Spinal cord (tissue), 10 donors: ENCODE measurements around the gene ARMC10. TPM values are rescaled to one million over a fixed set of nuclear protein-coding genes. Genes with fewer than 3 reads are reported as not detected.
"Not testable (repeated sequence)": the region's sequence is repeated elsewhere in the genome, so short reads cannot be mapped to it uniquely, and the experiment has no call there.

Source experiments
- DNase-seq, 6 donors: peaks; one replicate each; pipeline versions ENCODE4 v3.0.0 to v3.0.0-alpha.2; 2013 to 2015; ENCODE audit warnings: low spot score in 6 of 6, low read depth in 4 of 6
- H3K27ac ChIP-seq: one replicate; pipeline ENCODE4 v1.5.1; 2013; ENCODE audit warnings: low read depth, low read length, control low read depth
- H3K27me3 ChIP-seq: one replicate; pipeline ENCODE4 v1.6.1; 2013; ENCODE audit warnings: low read length; ENCODE audit not compliant: control insufficient read depth, insufficient read depth
- H3K36me3 ChIP-seq: one replicate; pipeline ENCODE4 v1.6.1; 2013; ENCODE audit warnings: low read length; ENCODE audit not compliant: control insufficient read depth, insufficient read depth
- H3K4me1 ChIP-seq: one replicate; pipeline ENCODE4 v1.6.1; 2013; ENCODE audit warnings: low read length; ENCODE audit not compliant: control insufficient read depth, insufficient read depth
- H3K4me3 ChIP-seq: one replicate; pipeline ENCODE4 v1.5.1; 2013; ENCODE audit warnings: low read depth, low read length, control low read depth
- H3K9me3 ChIP-seq: one replicate; pipeline ENCODE4 v1.6.1; 2013; ENCODE audit warnings: low read length; ENCODE audit not compliant: control insufficient read depth, insufficient read depth
- WGBS: methylation state at CpG from one replicate; pipeline ENCODE4 v1.1.5; 2013; ENCODE audit warnings: missing lambda C conversion rate; ENCODE audit not compliant: insufficient coverage; 5-methylcytosine and 5-hydroxymethylcytosine counted together
- polyA plus RNA-seq, 2 donors: library from polyadenylated mRNA; unstranded; fragments of 120-200 nt; gene quantifications; one replicate each; pipeline ENCODE4 v1.2.1, GENCODE V29; 2013; ENCODE audit not compliant: insufficient read length in 2 of 2
- total RNA-seq, 2 donors: library from RNA; depleted of rRNA in 1 of 2; stranded (reverse); fragments of 120-200 nt in 1 of 2; fragments of >200 nt in 1 of 2; gene quantifications; one replicate each; pipeline versions ENCODE4 v1.2.3 to v1.2.4, GENCODE V29; 2013 to 2014
- donor health status: healthy.

Gene ARMC10
- total and polyA plus RNA-seq, 4 donors: 42.2 to 52.7 (median 46.1) TPM

DNA sequence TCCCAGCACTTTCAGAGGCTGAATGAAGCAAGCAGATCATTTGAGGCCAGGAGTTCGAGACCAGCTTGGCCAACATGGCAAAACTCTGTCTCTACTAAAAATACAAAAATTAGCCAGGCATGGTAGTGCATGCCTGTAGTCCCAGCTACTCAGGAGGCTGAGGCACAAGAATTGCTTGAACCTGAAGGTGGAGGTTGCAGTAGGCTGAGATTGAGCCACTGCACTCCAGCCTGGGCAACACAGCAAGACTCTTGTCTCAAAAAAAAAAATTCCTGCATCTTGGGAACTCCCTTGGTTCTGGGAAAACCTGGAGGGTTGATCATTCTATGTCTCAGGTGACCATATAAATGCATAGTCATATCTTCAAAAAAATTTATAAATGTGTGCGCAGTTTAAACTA lies 69.8 kb downstream of the ARMC10 start:
- not testable (repeated sequence) for H3K4me1 ChIP-seq, H3K9me3 ChIP-seq, DNase-seq, H3K4me3 ChIP-seq, H3K36me3 ChIP-seq, H3K27ac ChIP-seq, H3K27me3 ChIP-seq
- 100% methylated on average over 1 of the region's 2 CpGs for WGBS

DNA sequence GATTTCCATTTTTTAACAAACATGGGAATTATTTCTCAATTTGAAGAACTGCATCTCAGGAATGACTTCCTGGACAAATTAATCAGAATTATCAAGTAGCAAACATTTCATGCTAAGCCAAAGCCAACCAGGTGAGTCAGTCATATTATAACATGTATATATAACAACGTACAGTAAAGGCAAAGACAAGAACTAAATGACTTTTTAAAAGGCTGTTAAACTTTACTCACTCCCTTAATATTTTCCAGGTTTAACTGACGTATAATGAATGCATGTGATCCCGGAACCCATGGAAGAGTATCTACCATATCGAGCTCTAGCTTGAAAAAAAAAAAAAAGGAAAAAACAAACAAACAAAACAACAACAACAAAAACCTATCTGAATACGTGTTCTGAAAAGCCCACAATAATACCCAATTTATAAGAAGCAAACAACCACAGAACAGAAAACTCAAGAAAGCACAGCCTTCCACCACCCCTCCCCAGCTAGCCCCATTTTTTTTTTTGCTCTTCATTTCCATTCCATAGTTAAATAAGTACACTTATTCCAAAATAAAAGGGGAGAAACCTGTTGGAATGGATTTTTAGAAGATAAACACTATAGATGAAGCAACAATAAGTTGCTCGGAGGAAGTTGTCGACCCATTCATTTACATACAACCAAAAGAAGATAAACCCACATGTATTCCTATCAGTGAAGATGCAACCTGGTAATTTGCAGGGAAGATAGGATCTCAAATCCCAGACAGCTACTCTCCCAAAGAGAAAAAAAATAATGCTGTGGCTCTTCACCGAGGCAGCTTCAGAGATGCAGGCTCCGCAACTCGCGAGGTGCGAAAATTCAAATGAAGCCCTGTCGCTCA lies 73.4 kb downstream of the ARMC10 start:
- H3K27ac ChIP-seq: peak overlapping the region; percentile 94
- peaks cover 3% of the 10 kb centered on the region for H3K4me1 ChIP-seq
- H3K27me3 ChIP-seq: no peaks in the 10 kb centered on the region
- H3K9me3 ChIP-seq: no peaks in the 10 kb centered on the region
- DNase-seq: peak in 1 of 6 donors; percentile 12
- peak overlapping the region; percentile 89 for H3K4me3 ChIP-seq
- 0% methylated on average over 7 of the region's 13 CpGs for WGBS
- no peaks in the 10 kb centered on the region for H3K36me3 ChIP-seq

Other genes with a start within 250 kb of the ARMC10 start
- 100 to 1,000 TPM; 110 to 299 TPM for gene LRRC17, start 162.1 kb upstream of the ARMC10 start, total RNA-seq
- gene LRRC17, start 162.1 kb upstream of the ARMC10 start, polyA plus RNA-seq: 10 to 100 TPM; 65.1 to 67.6 TPM
- gene FBXL13, start 344 bp upstream of the ARMC10 start, total RNA-seq: 1 to 10 TPM; 7.2 to 8.9 TPM
- 1 to 10 TPM; 2.2 to 2.8 TPM for gene FBXL13, start 344 bp upstream of the ARMC10 start, polyA plus RNA-seq
- gene NAPEPLD, start 74.0 kb downstream of the ARMC10 start, total RNA-seq: 10 to 100 TPM; 28.7 to 46.7 TPM
- 10 to 100 TPM; 26.1 to 31.5 TPM for gene NAPEPLD, start 74.0 kb downstream of the ARMC10 start, polyA plus RNA-seq
- 10 to 100 TPM; 65.2 to 69.5 TPM for gene PMPCB, start 222.3 kb downstream of the ARMC10 start, total RNA-seq
- 10 to 100 TPM; 72.5 to 73.4 TPM for gene PMPCB, start 222.3 kb downstream of the ARMC10 start, polyA plus RNA-seq